Natural killer cell (primary cell): ENCODE measurements around the gene PGM3. TPM values are rescaled to one million over a fixed set of nuclear protein-coding genes. Genes with fewer than 3 reads are reported as not detected.

Experiments
- ATAC-seq, 3 donors: fragments of 150-1000 bp in 2 of 3; fragments of 200-7000 bp in 1 of 3; cut with Tn5 transposase; 1 replicate in 1 of 3; 2 replicates in 2 of 3; pipeline ENCODE4 v1.10.0; 2021; ENCODE audit warnings: mild to moderate bottlenecking in 2 of 3, moderate library complexity in 2 of 3
- DNase-seq, 2 donors: peaks; one replicate each; pipeline versions ENCODE4 v3.0.0 to v3.0.0-alpha.2; 2013 to 2021; ENCODE audit warnings: mixed read lengths in 1 of 2
- H3K27ac ChIP-seq: one replicate; pipeline ENCODE4 v1.5.1; 2013; ENCODE audit warnings: mild to moderate bottlenecking, low read length
- H3K27me3 ChIP-seq: one replicate; pipeline ENCODE4 v1.6.1; 2013; ENCODE audit warnings: low read length; ENCODE audit not compliant: control insufficient read depth, insufficient read depth
- H3K36me3 ChIP-seq: one replicate; pipeline ENCODE4 v1.6.1; 2013; ENCODE audit warnings: low read length; ENCODE audit not compliant: control insufficient read depth, insufficient read depth
- H3K4me1 ChIP-seq: one replicate; pipeline ENCODE4 v1.6.1; 2013; ENCODE audit warnings: low read length; ENCODE audit not compliant: control insufficient read depth, insufficient read depth
- H3K4me3 ChIP-seq: one replicate; pipeline ENCODE4 v1.5.1; 2013; ENCODE audit warnings: low read length
- H3K9me3 ChIP-seq: one replicate; pipeline ENCODE4 v1.6.1; 2013; ENCODE audit warnings: low read length; ENCODE audit not compliant: control insufficient read depth, insufficient read depth
- H3K27ac Mint-ChIP-seq, 2 donors: one replicate each; pipeline ENCODE4 v1.8.0; 2022; ENCODE audit warnings: mild to moderate bottlenecking in 2 of 2, mixed read lengths in 2 of 2, moderate library complexity in 1 of 2
- H3K27me3 Mint-ChIP-seq, 2 donors: one replicate each; pipeline ENCODE4 v1.8.0; 2022; ENCODE audit warnings: low read depth in 2 of 2, mixed read lengths in 2 of 2
- H3K36me3 Mint-ChIP-seq: one replicate; pipeline ENCODE4 v1.8.0; 2022; ENCODE audit warnings: mixed read lengths
- H3K4me1 Mint-ChIP-seq, 2 donors: one replicate each; pipeline ENCODE4 v1.8.0; 2022; ENCODE audit warnings: mixed read lengths in 2 of 2
- H3K4me3 Mint-ChIP-seq: one replicate; pipeline ENCODE4 v1.8.0; 2022; ENCODE audit warnings: mild to moderate bottlenecking, moderate library complexity, mixed read lengths
- H3K9me3 Mint-ChIP-seq, 2 donors: one replicate each; pipeline ENCODE4 v1.8.0; 2022; ENCODE audit warnings: mixed read lengths in 2 of 2
- WGBS: methylation state at CpG from one replicate; pipeline ENCODE4 v1.1.7; 2013; ENCODE audit warnings: missing lambda C conversion rate; ENCODE audit not compliant: insufficient coverage; 5-methylcytosine and 5-hydroxymethylcytosine counted together
- intact Hi-C: fragments of 100-400 bp; cut with micrococcal nuclease; formaldehyde crosslinking; loops from one replicate; pipeline ENCODE4 v1.14.2; 2022
- total RNA-seq, 4 donors: library from RNA; stranded (reverse); fragments of 120-200 nt in 1 of 4; gene quantifications; one replicate each; pipeline versions ENCODE4 v1.2.3 to v1.2.4, GENCODE V29; 2013 to 2022
- TF ChIP-seq, protein P1 (sequence below): fragments of 200-600 bp; IDR thresholded peaks from one replicate; pipeline ENCODE4 v1.8.0; 2022; ENCODE audit warnings: antibody characterized with exemption

PGM3 gene
- total RNA-seq, 3 donors from 2014 or later (not counting 1 experiment from before 2014, with no cell fraction given) = 16.6 to 26.4 (median 17.2) TPM

DNA sequence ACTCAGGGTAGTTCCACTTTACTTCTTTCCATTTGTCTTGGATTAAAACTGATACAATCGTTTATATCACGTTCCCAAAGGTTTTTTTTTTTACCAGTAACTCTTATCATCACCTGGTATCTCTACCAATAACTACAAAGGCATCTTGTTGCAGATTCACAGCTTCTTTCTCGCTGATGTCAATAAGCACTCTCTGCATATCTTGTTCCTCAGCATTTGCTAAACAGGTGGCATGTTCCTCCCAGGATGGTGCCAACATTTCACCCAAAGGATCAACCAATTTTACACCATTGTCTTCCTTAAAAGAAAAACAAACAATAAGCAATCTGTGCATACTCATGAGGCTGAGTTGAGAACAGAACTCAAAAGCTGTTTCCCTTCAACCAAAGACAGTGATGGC is 4.6 kb downstream of the PGM3 start:
- 90% methylated on average over 3 of the region's 3 CpGs for WGBS
- DNase-seq (no peak), ATAC-seq (no peak)
- no peak overlapping the region for H3K27ac Mint-ChIP-seq
- no peaks in the 10 kb centered on the region for H3K27me3 ChIP-seq
- no peaks in the 10 kb centered on the region for H3K9me3 Mint-ChIP-seq
- H3K27me3 Mint-ChIP-seq = no peaks in the 10 kb centered on the region
- peaks cover 7% of the 10 kb centered on the region for H3K36me3 Mint-ChIP-seq
- peaks cover 10% of the 10 kb centered on the region for H3K4me1 ChIP-seq
- peaks cover 11% of the 10 kb centered on the region for H3K36me3 ChIP-seq
- intact Hi-C loops = no loop called here
- H3K4me1 Mint-ChIP-seq = peaks cover 10 to 19% of the 10 kb centered on the region in 2 donors
- no peak overlapping the region for H3K27ac ChIP-seq
- H3K4me3 Mint-ChIP-seq = no peak overlapping the region
- H3K9me3 ChIP-seq = no peaks in the 10 kb centered on the region
- no peak overlapping the region for H3K4me3 ChIP-seq
- TF ChIP-seq, protein P1, sequence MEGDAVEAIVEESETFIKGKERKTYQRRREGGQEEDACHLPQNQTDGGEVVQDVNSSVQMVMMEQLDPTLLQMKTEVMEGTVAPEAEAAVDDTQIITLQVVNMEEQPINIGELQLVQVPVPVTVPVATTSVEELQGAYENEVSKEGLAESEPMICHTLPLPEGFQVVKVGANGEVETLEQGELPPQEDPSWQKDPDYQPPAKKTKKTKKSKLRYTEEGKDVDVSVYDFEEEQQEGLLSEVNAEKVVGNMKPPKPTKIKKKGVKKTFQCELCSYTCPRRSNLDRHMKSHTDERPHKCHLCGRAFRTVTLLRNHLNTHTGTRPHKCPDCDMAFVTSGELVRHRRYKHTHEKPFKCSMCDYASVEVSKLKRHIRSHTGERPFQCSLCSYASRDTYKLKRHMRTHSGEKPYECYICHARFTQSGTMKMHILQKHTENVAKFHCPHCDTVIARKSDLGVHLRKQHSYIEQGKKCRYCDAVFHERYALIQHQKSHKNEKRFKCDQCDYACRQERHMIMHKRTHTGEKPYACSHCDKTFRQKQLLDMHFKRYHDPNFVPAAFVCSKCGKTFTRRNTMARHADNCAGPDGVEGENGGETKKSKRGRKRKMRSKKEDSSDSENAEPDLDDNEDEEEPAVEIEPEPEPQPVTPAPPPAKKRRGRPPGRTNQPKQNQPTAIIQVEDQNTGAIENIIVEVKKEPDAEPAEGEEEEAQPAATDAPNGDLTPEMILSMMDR = no peak

DNA sequence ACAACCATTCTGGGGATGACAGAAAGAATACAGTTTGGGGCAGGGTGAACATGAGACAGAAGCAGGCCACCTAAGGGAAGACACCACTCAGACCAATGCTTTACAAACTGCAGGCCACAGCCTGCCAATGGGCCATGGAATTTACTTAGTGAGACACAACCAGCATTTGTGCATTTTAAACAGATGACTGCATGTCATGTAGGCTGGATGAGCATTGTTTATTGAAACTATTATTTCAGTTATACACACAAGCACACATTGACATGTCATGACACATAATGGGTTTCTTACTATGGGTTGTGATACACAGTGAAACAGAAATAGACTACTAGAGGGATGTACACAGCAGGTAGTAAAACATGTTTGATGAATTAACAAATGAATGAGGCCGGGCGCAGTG is 8.0 kb downstream of the PGM3 start:
- Mint-ChIP-seq H3K27ac (no peak overlapping the region), H3K4me1 (peaks cover 0 to 7% of the 10 kb centered on the region in 2 donors), H3K27me3 (no peaks in the 10 kb centered on the region), H3K9me3 (no peaks in the 10 kb centered on the region), H3K4me3 (no peak overlapping the region), H3K36me3 (peaks cover 14% of the 10 kb centered on the region)
- Histone ChIP-seq H3K9me3 (no peaks in the 10 kb centered on the region), H3K27me3 (no peaks in the 10 kb centered on the region), H3K4me3 (no peak overlapping the region), H3K4me1 (no peaks in the 10 kb centered on the region), H3K36me3 (peaks cover 24% of the 10 kb centered on the region), H3K27ac (no peak overlapping the region)
- TF ChIP-seq, protein P1 = no peak
- ATAC-seq (no peak), DNase-seq (no peak)
- intact Hi-C loops = no loop called here
- WGBS = 93% methylated on average over 2 of the region's 2 CpGs

DNA sequence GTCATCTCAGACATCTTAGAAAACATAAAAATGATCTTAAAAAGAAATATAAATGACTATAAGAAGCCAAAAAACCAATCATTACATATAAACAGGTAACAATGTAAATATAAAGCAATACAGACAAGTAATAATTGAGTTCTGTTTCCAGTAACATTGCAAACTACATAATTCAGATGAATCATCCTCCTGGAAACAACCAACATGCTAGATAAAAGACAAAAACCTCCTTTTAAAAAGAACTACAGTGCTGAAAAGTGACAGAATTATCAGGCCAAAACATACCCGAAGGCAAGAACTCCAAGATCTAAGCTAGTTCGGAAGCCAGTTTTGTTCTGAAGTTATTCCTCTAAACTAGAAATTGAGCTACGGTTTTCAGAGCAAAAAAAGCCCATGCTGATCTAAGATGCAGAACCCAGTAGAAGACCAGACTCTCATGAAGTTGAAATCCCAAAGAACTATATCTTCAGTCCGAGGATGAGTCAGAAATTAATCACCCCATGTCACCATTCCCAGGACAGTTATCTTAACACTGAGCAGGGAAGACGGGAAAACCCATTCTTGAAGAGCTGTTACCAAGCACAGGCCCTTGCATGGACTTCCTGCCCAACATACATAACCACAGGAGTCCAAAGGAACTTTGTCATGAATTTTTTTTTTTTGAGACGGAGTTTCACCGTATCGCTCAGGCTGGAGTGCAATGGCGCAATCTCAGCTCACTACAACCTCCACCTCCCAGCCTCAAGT is 9.8 kb downstream of the PGM3 start:
- H3K27me3 Mint-ChIP-seq = no peaks in the 10 kb centered on the region
- Histone ChIP-seq H3K27me3 (no peaks in the 10 kb centered on the region), H3K4me3 (no peak overlapping the region), H3K9me3 (no peaks in the 10 kb centered on the region), H3K4me1 (no peaks in the 10 kb centered on the region), H3K27ac (no peak overlapping the region), H3K36me3 (peaks cover 28% of the 10 kb centered on the region)
- H3K4me3 Mint-ChIP-seq = no peak overlapping the region
- DNase-seq = no peak
- no peak overlapping the region for H3K27ac Mint-ChIP-seq
- peaks cover 0 to 7% of the 10 kb centered on the region in 2 donors for H3K4me1 Mint-ChIP-seq
- no peak for ATAC-seq
- no peaks in the 10 kb centered on the region for H3K9me3 Mint-ChIP-seq
- WGBS = 88% methylated on average over 9 of the region's 9 CpGs
- intact Hi-C loops = no loop called here
- TF ChIP-seq, protein P1 = no peak
- peaks cover 14% of the 10 kb centered on the region for H3K36me3 Mint-ChIP-seq

DNA sequence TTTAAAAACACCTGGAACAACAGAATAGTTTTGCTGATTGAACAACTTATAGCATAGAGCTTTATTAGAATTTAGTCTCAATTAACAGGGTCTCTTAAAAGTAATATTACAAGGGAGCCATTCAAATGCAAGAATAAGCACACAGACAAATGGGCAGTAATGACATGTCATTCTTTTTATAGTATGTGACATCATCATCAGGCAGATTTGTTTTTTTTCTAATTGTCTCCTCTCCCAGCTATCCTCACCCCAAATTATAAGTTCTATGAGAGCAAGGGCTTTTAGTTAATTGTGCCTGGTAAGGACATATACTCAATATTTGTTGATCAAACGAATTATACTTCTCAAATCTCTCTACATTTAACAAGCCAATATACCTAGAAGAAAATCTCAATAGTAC is 11.0 kb downstream of the PGM3 start:
- H3K4me3 Mint-ChIP-seq = no peak overlapping the region
- Histone ChIP-seq H3K36me3 (peaks cover 37% of the 10 kb centered on the region), H3K27ac (no peak overlapping the region), H3K9me3 (no peaks in the 10 kb centered on the region), H3K27me3 (no peaks in the 10 kb centered on the region), H3K4me3 (no peak overlapping the region), H3K4me1 (no peaks in the 10 kb centered on the region)
- intact Hi-C loops = no loop called here
- H3K4me1 Mint-ChIP-seq = peaks cover 0 to 7% of the 10 kb centered on the region in 2 donors
- DNase-seq = no peak
- TF ChIP-seq, protein P1 = no peak
- no peaks in the 10 kb centered on the region for H3K27me3 Mint-ChIP-seq
- H3K27ac Mint-ChIP-seq = no peak overlapping the region
- 100% methylated on average over 1 of the region's 1 CpG for WGBS
- no peaks in the 10 kb centered on the region for H3K9me3 Mint-ChIP-seq
- no peak for ATAC-seq
- H3K36me3 Mint-ChIP-seq = peaks cover 14% of the 10 kb centered on the region
